Islet of Langerhans (tissue), 1 donor: ENCODE measurements around the gene CPSF7.

Experiments used
- FAIRE-seq: peaks from one replicate; lab custom pipeline; 2011; peaks lifted over from hg19 to GRCh38; lab: Jason Lieb, UNC

CPSF7 gene

GRCh38 chr11:61357233-61357893 lies 72.4 kb downstream of the CPSF7 start:
- FAIRE-seq = no peak

GRCh38 chr11:61356706-61357105 lies 73.1 kb downstream of the CPSF7 start:
- FAIRE-seq = no peak

- FAIRE-seq = no peak
These were observed 75.6 kb downstream of the CPSF7 start for GRCh38 chr11:61354208-61354607.

GRCh38 chr11:61353131-61354067 lies 76.4 kb downstream of the CPSF7 start:
- no peak for FAIRE-seq
